Measurements from ENCODE around the gene ZBTB40. TPM values are rescaled to one million over a fixed set of nuclear protein-coding genes. Genes with fewer than 3 reads are reported as not detected.
A peak's percentile ranks its signal among the peaks of the same experiment; 100 is the strongest.

The ZBTB40 gene
- total RNA-seq, 4 donors from 2014 or later = 25.7 to 38.0 (median 32.5) TPM

DNA sequence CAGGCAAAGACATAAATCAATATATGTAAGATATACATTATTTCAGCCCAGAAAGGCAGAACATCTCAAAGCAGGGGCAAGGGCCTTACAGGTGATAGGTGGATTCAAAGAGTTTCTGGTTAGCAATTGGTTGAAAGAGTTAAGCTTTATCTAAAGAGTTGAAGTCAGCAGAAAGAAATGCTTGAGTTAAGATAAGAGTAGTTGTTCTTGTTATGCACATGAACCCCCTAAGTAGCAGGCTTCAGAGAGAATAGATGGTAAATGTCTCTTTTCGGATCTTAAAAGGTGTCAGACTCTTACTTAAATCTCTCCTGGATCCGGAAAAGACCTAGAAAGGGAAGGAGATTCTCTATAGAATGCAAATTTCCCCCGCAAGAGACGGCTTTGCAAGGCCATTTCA is 8.3 kb upstream of the ZBTB40 start:
- H3K36me3 ChIP-seq = no peaks in the 10 kb centered on the region
- no peaks in the 10 kb centered on the region for H3K4me1 ChIP-seq
- H3K27ac ChIP-seq = no peak overlapping the region
- peaks cover 0 to 13% (median 7%) of the 10 kb centered on the region in 4 donors for H3K9me3 ChIP-seq
- H3K27me3 ChIP-seq = no peaks in the 10 kb centered on the region
- no peak overlapping the region for H3K4me3 ChIP-seq
- TF ChIP-seq POLR2A (IDR thresholded peaks at IDR 0.05) = no peak
- TF ChIP-seq, protein P1, sequence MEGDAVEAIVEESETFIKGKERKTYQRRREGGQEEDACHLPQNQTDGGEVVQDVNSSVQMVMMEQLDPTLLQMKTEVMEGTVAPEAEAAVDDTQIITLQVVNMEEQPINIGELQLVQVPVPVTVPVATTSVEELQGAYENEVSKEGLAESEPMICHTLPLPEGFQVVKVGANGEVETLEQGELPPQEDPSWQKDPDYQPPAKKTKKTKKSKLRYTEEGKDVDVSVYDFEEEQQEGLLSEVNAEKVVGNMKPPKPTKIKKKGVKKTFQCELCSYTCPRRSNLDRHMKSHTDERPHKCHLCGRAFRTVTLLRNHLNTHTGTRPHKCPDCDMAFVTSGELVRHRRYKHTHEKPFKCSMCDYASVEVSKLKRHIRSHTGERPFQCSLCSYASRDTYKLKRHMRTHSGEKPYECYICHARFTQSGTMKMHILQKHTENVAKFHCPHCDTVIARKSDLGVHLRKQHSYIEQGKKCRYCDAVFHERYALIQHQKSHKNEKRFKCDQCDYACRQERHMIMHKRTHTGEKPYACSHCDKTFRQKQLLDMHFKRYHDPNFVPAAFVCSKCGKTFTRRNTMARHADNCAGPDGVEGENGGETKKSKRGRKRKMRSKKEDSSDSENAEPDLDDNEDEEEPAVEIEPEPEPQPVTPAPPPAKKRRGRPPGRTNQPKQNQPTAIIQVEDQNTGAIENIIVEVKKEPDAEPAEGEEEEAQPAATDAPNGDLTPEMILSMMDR (IDR thresholded peaks at IDR 0.05) = no peak
- DNase-seq = no peak

DNA sequence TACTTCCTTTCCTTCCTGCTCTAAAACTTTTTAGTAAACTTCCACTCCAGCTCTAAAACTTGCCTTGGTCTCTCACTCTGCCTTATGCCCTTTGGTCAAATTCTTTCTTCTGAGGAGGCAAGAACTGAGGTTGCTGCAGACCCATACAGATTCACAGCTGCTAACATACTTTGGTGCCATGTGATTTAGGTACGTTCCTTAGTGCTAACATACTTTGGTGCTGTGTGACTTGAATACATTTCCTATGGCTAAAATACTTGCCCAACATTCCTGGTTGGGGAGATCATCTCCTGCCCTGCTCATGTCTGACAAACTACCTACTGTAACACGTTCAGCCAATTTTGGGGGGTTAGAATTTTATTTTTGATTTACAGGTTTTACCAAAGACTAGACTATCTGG is 6.8 kb upstream of the ZBTB40 start:
- DNase-seq = no peak
- H3K4me1 ChIP-seq = no peaks in the 10 kb centered on the region
- H3K27ac ChIP-seq = no peak overlapping the region
- H3K27me3 ChIP-seq = no peaks in the 10 kb centered on the region
- H3K4me3 ChIP-seq = no peak overlapping the region
- H3K36me3 ChIP-seq = no peaks in the 10 kb centered on the region
- TF ChIP-seq, protein P1 (IDR thresholded peaks at IDR 0.05) = no peak
- TF ChIP-seq POLR2A (IDR thresholded peaks at IDR 0.05) = no peak
- peaks cover 0 to 13% (median 7%) of the 10 kb centered on the region in 4 donors for H3K9me3 ChIP-seq

DNA sequence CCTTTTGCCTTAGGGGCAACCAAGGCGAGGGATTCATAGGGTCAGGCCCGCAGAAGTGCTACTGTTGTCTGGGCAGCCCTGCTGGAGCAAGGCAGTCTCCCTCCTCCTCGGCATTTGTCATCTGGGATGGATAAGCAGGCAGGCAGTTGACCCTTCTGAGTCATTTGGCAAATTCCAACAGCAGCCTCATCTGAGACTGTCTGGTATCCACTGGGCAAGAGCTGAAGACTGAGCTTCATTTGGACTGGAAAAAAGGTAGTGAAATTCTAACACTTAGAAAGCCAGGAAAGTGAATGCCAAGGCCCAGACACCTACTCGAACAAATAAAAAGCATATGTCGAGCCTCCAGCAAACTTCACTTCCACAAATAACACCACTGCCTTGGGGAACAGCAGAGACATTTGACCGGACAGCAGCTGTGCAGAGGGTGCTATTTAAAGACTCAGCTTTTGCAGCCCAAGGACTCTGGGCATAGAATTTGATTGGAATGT is 4.0 kb upstream of the ZBTB40 start:
- Histone ChIP-seq H3K36me3 (no peaks in the 10 kb centered on the region), H3K4me3 (no peak overlapping the region), H3K27me3 (no peaks in the 10 kb centered on the region), H3K27ac (peak overlapping the region in 1 of 4 donors; percentile 16), H3K4me1 (peaks cover 0 to 3% (median under 1%) of the 10 kb centered on the region in 4 donors), H3K9me3 (no peaks in the 10 kb centered on the region)
- TF ChIP-seq POLR2A (IDR thresholded peaks at IDR 0.05) = no peak
- TF ChIP-seq, protein P1 (IDR thresholded peaks at IDR 0.05) = no peak
- no peak for DNase-seq

DNA sequence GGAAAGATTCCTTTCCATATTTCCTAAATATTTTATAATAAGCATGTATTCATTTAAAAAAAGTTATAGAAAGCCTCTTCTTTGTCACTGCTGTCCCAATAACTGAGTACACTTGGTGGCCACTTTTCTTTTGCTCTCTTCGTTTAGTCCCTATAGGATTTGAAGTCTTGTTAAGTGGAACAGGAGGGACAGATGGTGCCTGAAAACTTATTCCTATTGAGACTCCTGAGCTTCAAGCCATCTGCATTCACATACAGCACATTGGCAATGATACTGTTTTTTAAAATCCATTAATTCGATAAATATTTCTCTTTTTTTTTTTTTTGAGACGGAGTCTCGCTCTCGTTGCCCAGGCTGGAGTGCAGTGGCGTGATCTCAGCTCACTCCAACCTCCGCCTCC is 2.0 kb upstream of the ZBTB40 start:
- Histone ChIP-seq H3K4me3 (no peak overlapping the region), H3K4me1 (peaks cover 0 to 13% (median 2%) of the 10 kb centered on the region in 4 donors), H3K27ac (no peak overlapping the region)

DNA sequence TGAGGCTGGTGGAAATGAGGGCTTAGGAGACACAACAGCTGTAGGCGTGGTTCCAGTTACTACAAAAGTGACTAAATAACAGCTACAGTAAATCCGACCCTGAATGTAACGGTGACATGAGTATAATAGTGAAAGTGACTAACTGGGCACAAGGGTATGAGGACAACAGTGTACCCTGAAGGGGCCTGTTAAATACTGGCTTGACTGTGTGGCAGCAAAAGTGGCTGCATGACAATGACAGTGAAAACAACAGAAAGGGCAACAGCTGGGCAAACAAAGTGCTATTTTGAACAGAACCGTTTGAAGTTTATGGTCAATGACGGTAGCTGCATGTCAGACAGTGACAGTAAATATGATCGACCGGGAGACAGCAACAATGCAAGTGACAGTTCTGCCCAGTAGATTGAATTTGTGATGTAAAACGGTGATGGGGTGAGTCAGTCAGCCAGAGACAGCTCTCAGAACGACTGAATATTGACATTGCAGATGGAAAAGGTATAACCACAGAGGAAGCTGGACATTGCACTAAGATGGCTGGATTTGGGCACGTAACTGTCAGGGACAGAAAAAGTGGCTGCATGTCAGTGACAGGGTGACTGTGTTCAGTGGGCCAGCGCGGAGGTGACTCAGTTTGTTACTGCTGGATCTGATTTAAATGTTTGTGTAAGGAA is 1.2 kb upstream of the ZBTB40 start:
- H3K36me3 ChIP-seq = no peaks in the 10 kb centered on the region
- H3K4me1 ChIP-seq = peaks cover 0 to 13% (median 2%) of the 10 kb centered on the region in 4 donors
- peak overlapping the region in 3 of 4 donors; percentile 90 to 96 (median 95) for H3K27ac ChIP-seq
- TF ChIP-seq, protein P1 (IDR thresholded peaks at IDR 0.05) = no peak
- TF ChIP-seq POLR2A (IDR thresholded peaks at IDR 0.05) = no peak
- no peaks in the 10 kb centered on the region for H3K9me3 ChIP-seq
- no peak overlapping the region for H3K4me3 ChIP-seq
- no peaks in the 10 kb centered on the region for H3K27me3 ChIP-seq
- no peak for DNase-seq

More for the DNA sequence above, 2.0 kb upstream of the ZBTB40 start:
- no peak for TF ChIP-seq POLR2A (IDR thresholded peaks at IDR 0.05)
- TF ChIP-seq, protein P1 (IDR thresholded peaks at IDR 0.05) = no peak
- no peak for DNase-seq
- Histone ChIP-seq H3K9me3 (no peaks in the 10 kb centered on the region), H3K27me3 (no peaks in the 10 kb centered on the region), H3K36me3 (no peaks in the 10 kb centered on the region)

All from Peyer's patch (tissue), 4 donors.